Karpas-422 (cell line): ENCODE results near the gene FASTKD3. TPM values are rescaled to one million over a fixed set of nuclear protein-coding genes. Genes with fewer than 3 reads are reported as not detected.

ENCODE experiments used
- DNase-seq: peaks from one replicate; pipeline ENCODE4 v3.0.0-alpha.2; 2015
- H2AFZ ChIP-seq: fragments of 200-600 bp; sonication (generic); 2 replicates; pipeline ENCODE4 v1.6.1; 2014; ENCODE audit warnings: antibody characterized with exemption, low read length, mixed read lengths
- H3K27ac ChIP-seq: fragments of 200-600 bp; sonication (generic); 2 replicates; pipeline ENCODE4 v1.5.1; 2014; ENCODE audit warnings: mild to moderate bottlenecking, low read length, moderate library complexity
- H3K27me3 ChIP-seq: fragments of 200-600 bp; sonication (generic); 2 replicates; pipeline ENCODE4 v1.6.1; 2014; ENCODE audit warnings: low read length, mixed read lengths
- H3K36me3 ChIP-seq: fragments of 200-600 bp; sonication (generic); 2 replicates; pipeline ENCODE4 v1.6.1; 2014; ENCODE audit warnings: low read length, mixed read lengths; ENCODE audit not compliant: insufficient read depth
- H3K4me1 ChIP-seq: fragments of 200-600 bp; sonication (generic); 2 replicates; pipeline ENCODE4 v1.6.1; 2014; ENCODE audit warnings: mild to moderate bottlenecking, low read length, mixed read lengths
- H3K4me2 ChIP-seq: fragments of 200-600 bp; sonication (generic); 2 replicates; pipeline ENCODE4 v1.6.1; 2014; ENCODE audit warnings: low read length, low read depth, mild to moderate bottlenecking; ENCODE audit not compliant: poor library complexity, severe bottlenecking
- H3K4me3 ChIP-seq: fragments of 200-600 bp; sonication (generic); 2 replicates; pipeline ENCODE4 v1.5.1; 2014; ENCODE audit warnings: mild to moderate bottlenecking, antibody characterized with exemption, low read length, mixed read lengths
- H3K79me2 ChIP-seq: fragments of 200-600 bp; sonication (generic); 2 replicates; pipeline ENCODE4 v1.6.1; 2014; ENCODE audit warnings: mild to moderate bottlenecking, low read length, mixed read lengths
- H3K9ac ChIP-seq: fragments of 200-600 bp; sonication (generic); 2 replicates; pipeline ENCODE4 v1.6.0; 2014; ENCODE audit warnings: low read length
- H3K9me2 ChIP-seq: fragments of 200-600 bp; sonication (generic), shearing (Covaris generic); replicated peaks from 2 replicates; pipeline ENCODE4 v1.6.0; 2014; ENCODE audit warnings: mild to moderate bottlenecking, low read length, moderate library complexity; ENCODE audit not compliant: insufficient read depth
- H3K9me3 ChIP-seq: fragments of 300-700, 200-600 bp; sonication (generic); 2 replicates; pipeline ENCODE4 v1.6.1; 2014; ENCODE audit warnings: low read length, mixed read lengths
- H4K20me1 ChIP-seq: fragments of 200-600 bp; sonication (generic); 2 replicates; pipeline ENCODE4 v1.6.1; 2014; ENCODE audit warnings: mild to moderate bottlenecking, antibody characterized with exemption, low read length, low read depth; ENCODE audit not compliant: insufficient read depth
- total RNA-seq: library from RNA; depleted of rRNA; stranded (reverse); fragments of >200 nt; shearing (Covaris generic); gene quantifications from 2 replicates; pipeline ENCODE4 v1.2.3, GENCODE V29; 2014; ENCODE audit warnings: low replicate concordance

The FASTKD3 gene
- total RNA-seq, 1 experiment from 2014 or later, result 25.3 TPM

DNA sequence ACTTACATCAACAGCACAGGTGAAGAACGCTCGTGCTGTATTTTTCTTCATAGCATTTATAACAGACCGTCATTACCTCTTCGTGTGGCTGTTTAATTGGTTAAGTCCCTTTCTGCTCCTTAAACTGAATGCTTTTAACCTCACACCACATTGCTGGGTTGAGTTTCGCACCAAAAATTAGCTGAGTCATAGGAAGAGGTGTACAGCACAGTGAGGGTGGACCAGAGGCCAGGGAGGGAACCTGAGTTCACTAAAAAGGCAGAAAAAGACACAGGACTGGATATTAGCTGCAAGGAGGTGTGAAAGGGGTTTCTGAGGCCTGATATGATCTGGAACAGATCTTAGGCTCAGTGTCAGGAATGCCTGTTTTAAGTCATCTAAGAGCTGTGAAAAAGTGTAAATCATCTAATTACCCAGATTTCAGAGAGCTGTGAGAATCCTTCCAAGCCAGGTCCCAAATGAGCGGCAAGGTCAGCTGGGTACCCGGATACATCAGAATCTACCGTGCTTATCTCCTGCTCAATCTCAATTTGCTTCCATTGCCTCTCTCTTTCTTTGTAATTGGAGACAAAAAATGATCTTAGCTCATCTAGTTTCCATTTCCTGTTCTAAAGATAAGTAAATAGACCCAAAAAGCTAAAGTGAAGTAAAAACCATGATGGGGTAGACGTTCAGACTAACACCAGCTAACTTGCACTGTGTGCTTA is 10.8 kb downstream of the FASTKD3 start:
- H3K4me2 ChIP-seq, result no peak overlapping the region
- no peaks in the 10 kb centered on the region for H3K27me3 ChIP-seq
- no peak overlapping the region for H3K9ac ChIP-seq
- H3K4me1 ChIP-seq, result no peaks in the 10 kb centered on the region
- no peaks in the 10 kb centered on the region for H3K79me2 ChIP-seq
- H3K9me3 ChIP-seq, result no peaks in the 10 kb centered on the region
- no peak overlapping the region for H3K4me3 ChIP-seq
- H3K27ac ChIP-seq, result no peak overlapping the region
- H3K9me2 ChIP-seq, result no peaks in the 10 kb centered on the region
- H3K36me3 ChIP-seq, result peaks cover 31% of the 10 kb centered on the region; the same call in 1 of the 2 replicates
- no peaks in the 10 kb centered on the region for H4K20me1 ChIP-seq
- H2AFZ ChIP-seq, result no peak overlapping the region
- DNase-seq, result no peak

DNA sequence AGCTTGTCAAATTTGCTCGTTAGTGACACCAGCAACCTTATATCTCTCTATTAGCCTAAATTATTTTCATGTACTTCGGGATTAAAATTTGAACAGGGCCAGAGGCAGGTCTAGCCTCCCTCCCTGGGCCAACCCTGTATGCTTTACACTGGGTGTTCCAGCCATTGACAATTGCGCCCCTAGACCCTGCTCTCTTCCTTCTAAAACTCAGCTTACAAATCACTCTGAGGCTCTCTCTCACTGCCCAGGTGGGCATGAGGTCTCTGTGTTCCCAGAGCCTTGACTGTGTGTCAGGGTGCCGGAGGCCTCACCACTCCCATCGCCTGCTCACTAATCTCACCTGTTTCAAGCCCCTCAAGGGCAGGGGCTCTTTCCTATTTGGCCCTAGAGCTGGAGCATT is 11.5 kb downstream of the FASTKD3 start:
- Histone ChIP-seq H3K4me1 (no peaks in the 10 kb centered on the region), H3K79me2 (no peaks in the 10 kb centered on the region), H3K9me2 (no peaks in the 10 kb centered on the region), H3K36me3 (peaks cover 26% of the 10 kb centered on the region; the same call in 1 of the 2 replicates), H4K20me1 (no peaks in the 10 kb centered on the region), H3K4me3 (no peak overlapping the region), H2AFZ (no peak overlapping the region), H3K9ac (no peak overlapping the region), H3K9me3 (no peaks in the 10 kb centered on the region), H3K27ac (no peak overlapping the region), H3K4me2 (no peak overlapping the region), H3K27me3 (no peaks in the 10 kb centered on the region)
- no peak for DNase-seq

DNA sequence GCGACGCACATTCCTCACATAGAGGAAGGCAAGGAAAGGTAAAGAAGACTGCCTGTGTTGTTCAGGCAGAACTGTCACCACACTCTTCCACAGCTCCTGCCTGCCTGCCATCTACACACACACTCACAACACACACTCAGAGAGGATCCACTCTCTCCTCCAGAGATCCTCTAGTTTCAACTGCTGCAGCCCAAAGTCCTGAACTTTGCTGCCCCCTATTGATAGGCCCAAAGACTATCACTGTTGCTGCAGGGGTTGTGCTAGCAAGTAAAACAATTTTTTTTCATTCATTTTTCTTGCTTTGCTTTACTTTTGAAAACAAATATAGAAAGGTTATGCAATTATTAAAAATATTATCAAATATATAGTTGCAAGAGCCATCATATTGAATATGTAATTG is 12.0 kb downstream of the FASTKD3 start:
- no peaks in the 10 kb centered on the region for H3K79me2 ChIP-seq
- no peak overlapping the region for H3K27ac ChIP-seq
- H3K9me2 ChIP-seq, result no peaks in the 10 kb centered on the region
- no peaks in the 10 kb centered on the region for H4K20me1 ChIP-seq
- H3K9ac ChIP-seq, result no peak overlapping the region
- H3K4me2 ChIP-seq, result no peak overlapping the region
- no peaks in the 10 kb centered on the region for H3K27me3 ChIP-seq
- no peak overlapping the region for H2AFZ ChIP-seq
- no peaks in the 10 kb centered on the region for H3K9me3 ChIP-seq
- peaks cover 22% of the 10 kb centered on the region; the same call in 1 of the 2 replicates for H3K36me3 ChIP-seq
- no peaks in the 10 kb centered on the region for H3K4me1 ChIP-seq
- peak; percentile 77 for DNase-seq
- no peak overlapping the region for H3K4me3 ChIP-seq

DNA sequence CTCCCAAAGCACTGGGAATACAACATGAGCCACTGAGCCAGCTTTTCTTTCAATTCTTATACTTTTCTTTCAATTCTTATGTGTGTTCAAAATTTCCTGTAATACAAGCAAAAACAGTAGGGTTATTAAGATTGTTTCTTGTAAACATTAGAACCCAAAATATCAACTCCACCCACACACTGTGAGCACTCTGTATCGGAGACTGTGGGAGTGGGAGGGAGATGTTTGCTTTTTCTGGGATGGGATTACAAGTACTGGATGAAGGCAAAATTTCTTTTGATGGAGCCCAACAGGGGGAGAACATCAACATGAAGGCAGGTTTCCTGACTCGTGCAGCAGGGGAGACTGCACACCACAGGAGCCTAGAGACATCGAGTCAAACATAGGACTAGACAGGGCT is 13.2 kb downstream of the FASTKD3 start:
- no peak overlapping the region for H3K4me2 ChIP-seq
- DNase-seq, result no peak
- H4K20me1 ChIP-seq, result no peaks in the 10 kb centered on the region
- H3K9ac ChIP-seq, result no peak overlapping the region
- H3K9me2 ChIP-seq, result no peaks in the 10 kb centered on the region
- H3K9me3 ChIP-seq, result no peaks in the 10 kb centered on the region
- H3K4me1 ChIP-seq, result no peaks in the 10 kb centered on the region
- H2AFZ ChIP-seq, result no peak overlapping the region
- H3K27ac ChIP-seq, result no peak overlapping the region
- H3K4me3 ChIP-seq, result no peak overlapping the region
- no peaks in the 10 kb centered on the region for H3K27me3 ChIP-seq
- H3K79me2 ChIP-seq, result no peaks in the 10 kb centered on the region
- peaks cover 14% of the 10 kb centered on the region; the same call in 1 of the 2 replicates for H3K36me3 ChIP-seq

DNA sequence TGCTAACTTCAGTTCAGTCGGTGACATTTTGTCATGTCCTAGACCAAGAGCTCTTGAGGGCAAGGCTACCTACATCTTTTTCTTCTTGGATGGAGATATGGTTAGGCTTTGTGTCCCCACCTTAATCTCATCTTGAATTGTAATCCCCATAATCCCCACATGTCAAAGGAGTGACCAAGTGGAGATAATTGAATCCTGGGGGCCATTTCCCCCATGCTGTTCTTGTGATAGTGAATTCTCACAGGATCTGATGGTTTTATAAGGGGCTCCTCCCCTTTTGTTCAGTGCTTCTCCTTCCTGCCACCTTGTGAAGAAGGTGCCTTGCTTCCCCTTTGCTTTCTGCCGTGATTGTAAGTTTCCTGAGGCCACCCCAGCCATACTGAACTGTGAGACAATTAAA is 15.8 kb downstream of the FASTKD3 start:
- Histone ChIP-seq H4K20me1 (no peaks in the 10 kb centered on the region), H3K27me3 (no peaks in the 10 kb centered on the region), H3K27ac (no peak overlapping the region), H3K4me3 (no peak overlapping the region), H3K9me3 (no peaks in the 10 kb centered on the region), H2AFZ (no peak overlapping the region), H3K36me3 (no peaks in the 10 kb centered on the region), H3K4me2 (no peak overlapping the region), H3K9me2 (no peaks in the 10 kb centered on the region), H3K4me1 (no peaks in the 10 kb centered on the region), H3K9ac (no peak overlapping the region), H3K79me2 (no peaks in the 10 kb centered on the region)
- no peak for DNase-seq

DNA sequence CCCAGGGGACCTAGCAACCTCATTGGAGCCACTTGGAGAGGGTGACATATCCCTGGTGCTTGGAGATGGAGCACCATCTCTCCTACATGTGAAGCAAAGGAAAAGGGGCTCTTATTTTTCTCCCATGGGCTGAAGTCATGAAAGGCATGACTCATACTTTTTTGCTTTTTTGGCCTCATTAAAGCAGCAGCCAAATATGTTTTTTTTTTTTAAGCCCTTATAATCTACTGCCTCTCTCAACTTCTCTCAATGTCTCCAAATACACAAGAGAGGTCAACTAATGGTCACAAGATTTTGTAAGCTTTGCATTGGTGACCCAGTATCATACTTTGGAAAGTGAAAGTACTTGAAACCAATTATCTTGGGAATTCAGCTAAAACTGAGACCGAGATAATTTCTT is 16.3 kb downstream of the FASTKD3 start:
- H3K79me2 ChIP-seq, result no peaks in the 10 kb centered on the region
- H3K27me3 ChIP-seq, result no peaks in the 10 kb centered on the region
- H3K27ac ChIP-seq, result no peak overlapping the region
- H3K4me1 ChIP-seq, result no peaks in the 10 kb centered on the region
- no peak overlapping the region for H3K4me3 ChIP-seq
- no peaks in the 10 kb centered on the region for H4K20me1 ChIP-seq
- no peak overlapping the region for H3K9ac ChIP-seq
- H3K36me3 ChIP-seq, result no peaks in the 10 kb centered on the region
- no peak overlapping the region for H2AFZ ChIP-seq
- H3K4me2 ChIP-seq, result no peak overlapping the region
- H3K9me3 ChIP-seq, result no peaks in the 10 kb centered on the region
- no peak for DNase-seq
- H3K9me2 ChIP-seq, result no peaks in the 10 kb centered on the region

DNA sequence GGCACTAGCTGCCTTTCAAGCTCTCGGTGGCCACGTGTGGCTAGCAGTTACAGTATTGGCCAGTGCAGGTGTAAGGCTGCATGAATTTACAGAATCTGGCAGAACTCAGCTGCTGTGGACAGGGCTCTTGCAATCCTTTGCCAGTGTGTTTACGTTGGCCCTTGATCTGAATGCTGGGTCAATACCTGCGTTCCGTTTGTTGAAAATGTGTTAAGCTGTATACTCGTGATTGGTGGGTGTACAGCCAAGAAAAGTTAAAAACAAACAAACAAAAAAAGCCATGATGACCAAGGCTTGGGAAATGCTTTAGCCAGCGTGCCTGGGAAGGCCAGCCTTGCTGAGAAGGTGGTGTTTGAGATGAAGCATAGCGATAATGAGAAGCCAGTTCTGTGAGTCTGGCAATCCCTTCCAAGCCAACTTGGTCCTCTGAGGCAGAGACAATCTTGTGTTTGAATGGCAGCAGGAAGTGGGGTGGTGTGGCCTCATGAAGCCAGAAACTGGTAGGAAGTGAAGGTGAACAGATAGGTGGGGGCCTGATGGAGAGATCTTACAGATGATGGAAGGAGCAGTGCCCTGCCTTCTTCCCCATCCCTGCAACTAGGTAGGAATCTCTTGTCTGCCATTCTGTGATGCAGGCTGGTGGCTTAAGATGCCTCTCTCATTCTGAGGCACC is 17.1 kb downstream of the FASTKD3 start:
- H3K4me3 ChIP-seq, result no peak overlapping the region
- H3K4me2 ChIP-seq, result no peak overlapping the region
- H3K9me2 ChIP-seq, result no peaks in the 10 kb centered on the region
- no peaks in the 10 kb centered on the region for H3K79me2 ChIP-seq
- no peaks in the 10 kb centered on the region for H4K20me1 ChIP-seq
- H3K27ac ChIP-seq, result no peak overlapping the region
- no peaks in the 10 kb centered on the region for H3K27me3 ChIP-seq
- no peaks in the 10 kb centered on the region for H3K36me3 ChIP-seq
- no peak overlapping the region for H3K9ac ChIP-seq
- DNase-seq, result no peak
- 0 out of 2 replicates have a peak, but pooled peaks cover under 1% of the 10 kb centered on the region for H3K4me1 ChIP-seq
- H2AFZ ChIP-seq, result no peak overlapping the region
- H3K9me3 ChIP-seq, result no peaks in the 10 kb centered on the region

DNA sequence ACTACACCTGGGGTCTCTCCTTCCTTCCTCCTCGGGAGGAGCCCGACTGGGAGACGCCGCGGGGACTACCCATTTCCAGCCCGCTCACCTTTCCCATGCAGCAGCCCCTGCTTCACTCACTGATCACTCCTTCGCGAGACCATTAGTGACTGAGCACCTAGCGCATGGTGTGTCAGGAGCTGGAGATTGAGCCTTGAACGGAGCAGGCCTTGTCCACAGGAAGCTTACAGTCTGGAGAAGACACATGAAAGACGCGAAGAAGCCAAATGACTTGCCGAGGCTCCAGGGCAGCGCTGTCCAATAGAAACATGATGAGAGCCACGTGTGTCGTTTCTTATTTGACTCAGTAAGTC is 17.6 kb downstream of the FASTKD3 start:
- H3K4me2 ChIP-seq, result no peak overlapping the region
- peaks cover 5% of the 10 kb centered on the region for H3K4me1 ChIP-seq
- no peak overlapping the region for H3K9ac ChIP-seq
- H2AFZ ChIP-seq, result no peak overlapping the region
- DNase-seq, result no peak
- no peaks in the 10 kb centered on the region for H4K20me1 ChIP-seq
- no peaks in the 10 kb centered on the region for H3K79me2 ChIP-seq
- no peaks in the 10 kb centered on the region for H3K9me2 ChIP-seq
- H3K36me3 ChIP-seq, result no peaks in the 10 kb centered on the region
- H3K27ac ChIP-seq, result no peak overlapping the region
- H3K9me3 ChIP-seq, result no peaks in the 10 kb centered on the region
- no peak overlapping the region for H3K4me3 ChIP-seq
- H3K27me3 ChIP-seq, result no peaks in the 10 kb centered on the region
